Dedifferentiated amniotic fluid mesenchymal stem cell (primary cell): ENCODE results near the gene CLASRP.
A peak's percentile ranks its signal among the peaks of the same experiment; 100 is the strongest.

Experiments
- DNase-seq: peaks from one replicate; pipeline ENCODE4 v3.0.0-alpha.2; 2016; ENCODE audit errors: extremely low spot score

The CLASRP gene

DNA sequence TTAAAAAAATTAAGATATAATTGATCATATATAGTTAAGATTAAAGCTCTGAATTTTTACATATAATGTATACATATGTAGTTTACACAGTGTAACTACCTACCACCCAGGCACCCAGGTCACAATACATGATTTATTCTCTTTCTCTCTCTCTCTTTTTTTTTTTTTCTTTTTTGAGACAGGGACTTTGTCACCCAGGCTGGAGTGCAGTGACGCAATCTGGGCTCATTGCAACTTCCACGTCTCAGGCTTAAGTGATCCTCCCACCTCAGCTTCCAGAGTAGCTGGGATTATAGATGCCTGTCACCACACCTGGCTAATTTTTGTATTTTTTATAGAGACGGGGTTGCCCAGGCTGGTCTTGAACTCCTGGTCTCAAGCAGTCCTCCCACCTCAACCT is 18.8 kb upstream of the CLASRP start:
- DNase-seq, result no peak

DNA sequence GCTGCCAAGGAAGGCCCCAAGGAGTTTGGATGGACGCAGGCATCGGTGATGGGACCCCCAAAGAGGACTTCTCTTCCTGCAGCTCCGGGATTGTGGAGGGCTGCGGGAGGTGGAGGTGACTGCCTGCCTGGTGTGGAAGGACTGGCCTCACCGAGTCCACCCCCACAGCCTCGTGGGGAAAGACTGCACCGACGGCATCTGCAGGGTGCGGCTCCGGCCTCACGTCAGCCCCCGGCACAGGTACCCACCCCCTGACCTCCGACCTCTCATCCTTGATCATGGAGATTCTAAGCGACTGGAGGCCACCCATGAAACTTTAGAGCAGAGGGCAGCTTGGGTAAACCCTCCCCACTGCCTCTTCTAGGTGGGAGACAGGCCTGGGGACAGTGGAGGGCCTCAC is 16.9 kb upstream of the CLASRP start:
- DNase-seq, result no peak

DNA sequence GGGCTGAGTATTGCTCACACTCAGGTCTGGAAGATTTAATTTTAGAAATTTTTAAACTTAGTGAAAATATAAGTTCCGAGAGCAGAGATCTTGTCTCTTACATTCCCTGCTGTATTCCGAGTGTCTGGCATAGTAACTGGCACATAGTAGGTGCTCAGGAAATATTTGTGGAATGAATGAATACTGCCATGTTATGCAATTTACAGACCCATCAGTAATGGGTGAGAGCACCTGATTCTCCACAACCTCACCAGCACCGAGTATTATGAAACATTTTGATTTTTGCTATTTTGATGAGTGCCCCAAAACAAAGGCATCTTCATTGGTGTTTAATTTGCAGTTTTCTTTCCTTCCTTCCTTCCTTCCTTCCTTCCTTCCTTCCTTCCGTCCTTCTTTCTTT is 15.8 kb upstream of the CLASRP start:
- DNase-seq, result no peak

DNA sequence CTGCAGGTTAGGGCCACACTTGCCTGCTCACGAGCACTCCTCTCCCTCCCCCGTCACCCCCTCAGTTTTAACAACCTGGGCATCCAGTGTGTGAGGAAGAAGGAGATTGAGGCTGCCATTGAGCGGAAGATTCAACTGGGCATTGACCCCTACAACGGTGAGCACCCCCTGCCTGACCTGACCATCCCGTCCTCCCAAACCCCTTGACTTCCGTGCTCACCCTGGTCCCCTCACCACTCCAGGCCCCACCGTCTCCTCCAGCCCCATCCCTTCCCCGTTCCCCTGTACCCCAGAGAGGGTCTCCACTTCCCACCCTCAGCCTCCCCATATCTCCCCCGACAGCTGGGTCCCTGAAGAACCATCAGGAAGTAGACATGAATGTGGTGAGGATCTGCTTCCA is 13.6 kb upstream of the CLASRP start:
- no peak for DNase-seq

DNA sequence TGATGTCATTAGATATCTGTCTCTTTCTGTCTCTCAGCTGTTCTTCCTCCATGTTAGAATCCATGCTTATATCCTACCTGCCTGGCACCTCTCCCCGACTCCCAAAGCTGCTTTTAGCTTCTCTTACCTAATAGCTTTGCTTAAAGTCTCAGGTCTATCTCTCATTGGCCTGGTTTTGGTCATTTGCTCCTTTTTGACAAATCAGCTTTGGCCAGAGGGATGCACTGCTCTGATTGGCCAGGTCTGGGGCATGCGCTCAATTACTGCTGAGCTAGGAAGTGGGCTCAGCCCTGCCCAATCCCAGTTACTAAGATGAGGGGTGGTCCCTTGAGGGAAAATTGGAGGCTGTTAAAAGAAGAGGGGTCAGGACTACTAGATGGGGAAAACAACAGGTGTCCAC is 11.5 kb upstream of the CLASRP start:
- no peak for DNase-seq

DNA sequence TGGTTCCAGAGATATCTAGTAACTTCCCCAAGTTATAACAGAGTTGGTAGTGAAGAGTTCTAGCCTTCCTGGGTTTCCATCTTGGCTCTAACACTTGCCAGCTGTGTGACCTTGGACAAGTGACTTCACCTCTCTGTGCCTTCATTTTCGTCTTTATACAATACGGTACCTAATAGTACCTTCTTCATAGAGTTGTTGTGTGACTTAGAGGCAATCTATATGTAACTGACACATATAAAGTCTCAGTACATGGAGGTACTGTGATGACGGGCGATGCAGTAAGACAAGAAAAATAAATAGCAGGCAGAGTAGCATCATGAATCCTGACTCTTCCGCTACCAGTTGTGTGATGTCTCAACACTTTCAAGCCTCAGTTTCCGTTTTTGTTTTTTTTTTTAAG is 8.0 kb upstream of the CLASRP start:
- no peak for DNase-seq

DNA sequence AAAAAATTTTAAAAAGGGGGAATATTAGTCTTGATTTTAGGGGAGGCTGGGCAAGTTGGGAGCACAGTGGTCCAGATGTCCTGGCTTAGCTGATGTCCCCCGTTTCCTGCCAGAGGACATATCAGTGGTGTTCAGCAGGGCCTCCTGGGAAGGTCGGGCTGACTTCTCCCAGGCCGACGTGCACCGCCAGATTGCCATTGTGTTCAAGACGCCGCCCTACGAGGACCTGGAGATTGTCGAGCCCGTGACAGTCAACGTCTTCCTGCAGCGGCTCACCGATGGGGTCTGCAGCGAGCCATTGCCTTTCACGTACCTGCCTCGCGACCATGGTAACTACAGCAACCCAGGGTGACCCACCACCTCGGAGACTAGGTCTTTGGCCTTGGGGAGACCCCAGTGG is 6.4 kb upstream of the CLASRP start:
- DNase-seq, result no peak

DNA sequence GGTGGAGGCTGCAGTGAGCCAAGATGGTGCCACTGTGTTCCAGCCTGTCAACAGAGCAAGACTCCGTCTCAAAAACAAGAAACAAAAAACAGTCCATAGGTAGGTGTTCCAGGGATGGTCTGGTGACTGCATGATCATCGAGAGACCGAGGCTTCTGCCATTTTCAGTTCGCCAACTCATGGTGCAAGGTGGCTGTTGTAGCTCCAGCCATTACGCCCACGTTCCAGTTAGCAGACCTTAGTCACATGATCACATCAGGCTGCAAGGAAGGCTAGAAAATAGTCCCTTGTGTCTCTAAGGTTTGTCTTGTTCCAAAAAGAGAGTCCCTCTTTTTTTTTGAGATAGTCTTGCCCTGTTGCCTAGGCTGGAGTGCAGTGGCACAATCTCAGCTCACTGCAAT is 3.1 kb upstream of the CLASRP start:
- no peak for DNase-seq

DNA sequence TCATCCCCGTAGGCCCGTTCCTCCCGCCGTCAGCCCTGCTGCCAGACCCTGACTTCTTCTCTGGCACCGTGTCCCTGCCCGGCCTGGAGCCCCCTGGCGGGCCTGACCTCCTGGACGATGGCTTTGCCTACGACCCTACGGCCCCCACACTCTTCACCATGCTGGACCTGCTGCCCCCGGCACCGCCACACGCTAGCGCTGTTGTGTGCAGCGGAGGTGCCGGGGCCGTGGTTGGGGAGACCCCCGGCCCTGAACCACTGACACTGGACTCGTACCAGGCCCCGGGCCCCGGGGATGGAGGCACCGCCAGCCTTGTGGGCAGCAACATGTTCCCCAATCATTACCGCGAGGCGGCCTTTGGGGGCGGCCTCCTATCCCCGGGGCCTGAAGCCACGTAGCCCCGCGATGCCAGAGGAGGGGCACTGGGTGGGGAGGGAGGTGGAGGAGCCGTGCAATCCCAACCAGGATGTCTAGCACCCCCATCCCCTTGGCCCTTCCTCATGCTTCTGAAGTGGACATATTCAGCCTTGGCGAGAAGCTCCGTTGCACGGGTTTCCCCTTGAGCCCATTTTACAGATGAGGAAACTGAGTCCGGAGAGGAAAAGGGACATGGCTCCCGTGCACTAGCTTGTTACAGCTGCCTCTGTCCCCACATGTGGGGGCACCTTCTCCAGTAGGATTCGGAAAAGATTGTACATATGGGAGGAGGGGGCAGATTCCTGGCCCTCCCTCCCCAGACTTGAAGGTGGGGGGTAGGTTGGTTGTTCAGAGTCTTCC is 1.3 kb upstream of the CLASRP start:
- DNase-seq, result no peak

DNA sequence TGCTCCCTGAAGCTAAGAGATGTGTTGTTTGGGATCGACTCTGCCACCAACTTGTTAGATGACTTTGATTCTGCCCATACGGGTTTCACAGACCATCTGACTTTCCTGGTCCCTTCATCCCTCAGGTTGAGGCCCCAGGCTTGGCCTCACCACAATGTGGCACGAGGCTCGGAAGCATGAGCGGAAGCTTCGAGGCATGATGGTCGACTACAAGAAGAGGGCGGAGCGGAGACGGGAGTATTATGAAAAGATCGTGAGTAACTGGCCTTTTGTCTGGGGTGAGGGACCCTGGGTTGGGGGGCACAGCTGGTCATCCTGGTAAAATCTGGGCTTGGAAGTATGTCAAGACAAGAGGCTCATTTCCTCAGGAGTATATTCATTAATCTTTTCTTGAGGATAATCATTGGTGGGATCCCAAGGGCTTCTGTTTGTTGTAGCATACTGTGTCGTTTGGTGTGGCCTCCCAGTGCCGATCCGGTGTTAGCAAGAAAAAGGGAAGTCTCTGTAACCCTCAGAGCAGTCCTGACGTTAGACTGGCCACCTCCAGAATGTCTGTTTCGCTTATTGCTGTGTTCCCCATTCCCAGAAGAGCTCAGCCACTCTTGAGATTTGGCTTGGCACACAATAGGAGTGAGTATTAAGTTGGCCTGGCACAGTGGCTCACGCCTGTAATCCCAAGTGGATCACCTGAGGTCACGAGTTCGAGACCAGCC is 1.4 kb downstream of the CLASRP start:
- DNase-seq, result no peak

DNA sequence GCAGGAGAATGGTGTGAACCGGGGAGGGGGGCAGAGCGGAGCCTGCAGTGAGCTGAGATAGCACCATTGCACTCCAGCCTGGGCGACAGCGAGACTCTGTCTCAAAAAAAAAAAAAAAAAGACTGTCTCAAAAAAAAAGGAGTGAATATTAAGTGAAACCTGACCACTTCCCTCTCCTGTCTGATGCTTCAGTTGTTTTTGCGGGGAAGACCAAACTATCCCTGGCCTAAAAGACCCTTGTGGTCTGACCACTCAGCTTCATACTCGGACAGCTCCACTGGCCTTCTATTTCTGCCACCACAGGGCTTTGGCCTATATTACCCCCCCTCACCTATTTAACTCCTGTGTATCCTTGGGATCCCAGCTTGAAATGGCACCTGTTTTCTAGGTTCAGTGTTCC is 2.3 kb downstream of the CLASRP start:
- DNase-seq, result no peak

DNA sequence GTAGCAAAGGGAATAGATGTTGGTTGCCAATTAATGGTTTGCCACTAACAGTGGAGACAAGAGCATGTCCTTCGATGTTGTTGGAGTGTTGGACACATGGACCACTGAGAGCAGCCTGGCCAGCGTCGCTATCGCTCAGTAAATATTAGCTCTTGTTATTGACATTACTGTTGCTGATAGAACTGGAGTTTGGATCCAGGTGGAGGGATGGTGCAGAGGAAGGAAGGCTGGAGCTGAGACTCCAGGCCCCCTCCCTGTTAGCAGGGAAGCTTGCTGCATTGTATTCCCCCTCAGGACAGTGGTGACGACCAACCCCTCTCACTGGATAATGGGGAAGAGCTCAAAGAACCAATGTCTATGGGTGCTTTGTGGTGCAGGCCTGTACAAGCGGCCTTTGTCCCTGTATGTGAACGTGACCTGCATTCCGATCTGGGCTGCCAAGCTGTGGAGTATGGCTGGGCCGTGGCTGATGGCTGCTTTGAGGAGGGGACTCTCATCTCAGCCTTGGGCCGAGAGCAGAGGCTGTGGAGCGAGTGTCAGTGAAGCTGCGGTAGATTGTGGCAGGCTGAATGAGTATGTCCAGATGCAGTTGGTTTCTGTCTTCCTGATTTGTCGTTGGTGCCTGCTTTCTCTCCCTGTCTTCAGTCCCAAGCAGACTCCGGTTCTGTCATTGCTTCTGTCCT is 7.0 kb downstream of the CLASRP start:
- DNase-seq, result no peak

DNA sequence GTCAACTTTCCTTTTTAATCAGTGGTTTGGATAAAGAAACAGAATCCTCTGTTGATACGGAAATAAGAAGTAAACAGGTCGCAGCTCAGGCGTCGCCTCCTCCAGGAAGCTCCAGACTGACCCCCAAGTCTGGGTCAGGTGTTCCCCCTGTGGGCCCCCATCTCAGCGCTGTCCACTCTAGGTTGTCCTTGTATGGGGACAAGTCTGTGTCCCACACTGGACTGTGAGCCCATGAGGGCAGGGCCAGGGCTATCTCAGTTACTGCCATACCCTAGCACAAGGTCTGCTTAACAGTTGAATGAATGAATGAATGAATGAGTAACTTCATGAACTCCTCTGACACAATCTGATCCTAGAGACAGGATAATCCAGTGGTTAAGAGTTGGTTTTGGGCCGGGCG is 7.5 kb downstream of the CLASRP start:
- DNase-seq, result no peak

DNA sequence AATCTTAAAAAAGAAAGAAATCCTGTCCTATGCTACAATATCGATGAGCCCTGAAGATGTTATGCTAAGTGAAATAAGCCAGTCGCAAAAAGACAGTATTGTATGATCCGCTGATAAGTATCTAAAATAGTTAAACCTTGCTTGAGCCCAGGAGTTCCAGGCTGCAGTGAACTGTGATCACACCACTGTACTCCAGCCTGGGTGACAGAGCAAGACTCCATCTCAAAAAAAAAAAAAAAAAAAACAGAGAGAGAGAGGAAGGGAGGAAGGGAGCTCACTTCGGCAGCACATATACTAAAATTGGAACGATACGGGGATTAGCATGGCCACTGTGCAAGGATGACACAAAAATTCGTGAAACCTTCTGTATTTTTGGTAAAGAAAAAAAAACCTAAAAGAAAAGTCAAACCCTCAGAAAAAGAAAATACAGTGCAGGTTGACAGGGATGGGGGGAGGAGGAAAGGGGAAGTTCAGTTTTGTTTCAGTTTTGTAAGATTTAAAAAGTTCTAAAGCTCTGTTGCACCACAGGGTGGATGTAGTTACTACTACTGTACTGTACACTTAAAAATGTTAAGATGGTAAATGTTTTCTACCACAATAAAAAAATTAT is 8.4 kb downstream of the CLASRP start:
- DNase-seq, result no peak

DNA sequence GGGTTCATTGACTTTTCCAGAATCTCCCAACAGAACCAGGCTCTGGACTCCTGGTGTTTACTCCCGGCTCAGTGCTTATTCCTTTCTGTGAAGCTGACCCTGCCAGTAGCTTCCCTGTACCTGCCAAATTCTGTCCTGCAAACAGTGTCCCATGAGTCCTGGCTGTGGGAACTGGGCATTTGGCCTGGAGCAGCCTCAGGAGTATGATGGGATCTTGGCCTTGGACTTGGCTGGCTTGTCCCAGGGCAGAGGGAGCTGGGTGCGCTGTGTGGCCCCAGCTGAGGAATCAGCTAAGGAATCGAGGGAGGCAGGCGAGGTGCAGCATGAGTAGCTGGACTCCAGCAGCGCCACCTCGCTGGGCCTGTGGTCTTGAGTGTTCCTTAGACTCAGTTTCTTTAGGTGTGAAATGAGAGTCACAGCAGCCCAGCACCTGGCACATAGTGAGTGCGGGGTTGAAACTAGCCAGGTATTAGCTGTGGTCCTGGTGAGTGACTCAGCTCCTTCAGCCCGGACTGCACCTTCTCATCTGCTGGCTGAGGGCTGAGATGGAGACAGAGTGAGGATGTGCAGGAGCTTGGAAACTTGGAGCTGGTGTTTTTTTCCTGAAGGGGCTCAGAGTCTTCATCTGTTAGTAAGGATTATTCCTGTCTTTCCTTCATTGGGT is 10.4 kb downstream of the CLASRP start:
- no peak for DNase-seq

DNA sequence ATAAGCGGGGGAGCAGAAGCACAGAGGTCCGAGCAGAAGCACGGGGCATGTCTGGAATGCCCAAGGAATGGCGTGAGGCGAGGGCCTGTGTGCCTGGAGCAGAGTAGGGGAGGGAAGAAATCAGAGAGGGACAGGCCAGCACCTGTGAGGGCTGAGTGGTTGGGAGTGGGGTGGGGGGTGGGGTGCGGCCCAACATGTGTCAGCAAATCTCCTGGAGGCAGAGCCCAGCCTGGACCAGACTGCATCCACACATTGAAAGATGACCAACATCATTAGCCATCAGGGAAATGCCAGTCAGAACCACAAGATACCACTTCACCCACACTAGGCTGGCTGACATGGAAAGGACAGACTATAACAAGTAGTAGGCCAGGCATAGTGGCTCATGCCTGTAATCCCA is 11.2 kb downstream of the CLASRP start:
- no peak for DNase-seq

DNA sequence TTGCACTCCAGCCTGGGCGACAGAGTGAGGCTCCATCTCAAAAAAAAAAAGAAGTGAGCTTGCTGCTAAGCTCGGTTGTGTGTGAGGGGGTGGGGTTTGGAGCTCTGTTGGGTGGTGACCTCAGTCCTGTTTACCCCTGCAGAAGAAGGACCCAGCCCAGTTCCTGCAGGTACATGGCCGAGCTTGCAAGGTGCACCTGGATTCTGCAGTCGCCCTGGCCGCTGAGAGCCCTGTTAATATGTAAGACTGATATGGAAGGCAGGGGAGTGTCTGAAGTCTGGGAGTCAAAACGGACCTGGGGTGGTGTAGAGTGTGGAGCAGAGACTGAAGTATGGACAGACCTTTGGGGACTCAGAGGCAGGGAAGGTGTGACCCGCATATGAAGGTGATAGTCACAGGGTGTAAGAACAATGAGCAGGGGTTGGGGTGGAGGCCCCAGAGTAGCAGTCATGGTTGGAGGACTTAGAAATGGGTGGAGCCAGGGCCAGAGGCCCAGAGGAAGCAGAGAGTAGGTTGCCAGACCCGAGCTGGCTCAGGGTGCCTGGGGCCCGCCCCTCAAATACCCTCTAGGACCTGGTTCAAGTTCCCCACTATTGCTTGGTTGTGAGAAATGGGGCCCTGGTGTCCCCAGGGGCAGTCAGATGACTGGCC is 13.2 kb downstream of the CLASRP start:
- no peak for DNase-seq

DNA sequence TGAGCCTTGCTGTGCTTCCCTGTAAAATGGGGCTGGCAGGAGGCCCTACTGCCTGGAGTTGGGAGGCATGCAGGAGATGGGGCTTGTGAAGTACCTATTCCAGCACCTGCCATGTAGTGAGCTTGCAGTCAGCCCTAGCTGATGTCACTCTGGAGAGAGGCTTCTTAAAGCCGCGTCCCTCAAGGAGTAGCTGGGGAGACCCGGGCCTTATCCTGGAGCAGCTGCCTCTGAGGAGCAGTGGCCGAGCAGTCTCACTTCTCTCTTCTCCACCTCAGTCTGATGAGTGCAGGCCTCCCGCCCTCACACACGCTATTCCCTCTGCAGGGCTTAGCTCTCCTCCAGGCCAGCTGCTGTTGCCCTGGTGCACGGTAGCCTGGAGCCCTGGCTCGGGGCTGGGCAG is 18.0 kb downstream of the CLASRP start:
- DNase-seq, result peak; percentile 9

DNA sequence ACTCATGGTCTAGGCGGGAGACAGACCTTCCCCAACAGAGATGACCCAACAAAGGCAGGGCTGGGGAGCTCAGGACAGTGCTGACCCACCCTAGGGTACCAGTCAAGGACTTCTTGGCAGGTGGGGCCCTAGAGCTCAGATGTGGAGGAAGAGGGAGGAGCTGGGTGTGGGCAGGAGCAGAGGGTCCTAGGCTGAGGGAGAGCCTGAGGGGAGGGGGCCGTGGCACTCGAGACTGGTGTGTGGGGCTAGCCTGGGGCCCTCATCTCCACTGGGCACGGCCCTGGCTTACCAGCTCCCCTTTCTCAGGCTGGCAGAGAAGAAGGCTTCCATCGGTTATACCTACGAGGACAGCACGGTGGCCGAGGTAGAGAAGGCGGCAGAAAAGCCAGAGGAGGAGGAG is 18.6 kb downstream of the CLASRP start:
- DNase-seq, result no peak

DNA sequence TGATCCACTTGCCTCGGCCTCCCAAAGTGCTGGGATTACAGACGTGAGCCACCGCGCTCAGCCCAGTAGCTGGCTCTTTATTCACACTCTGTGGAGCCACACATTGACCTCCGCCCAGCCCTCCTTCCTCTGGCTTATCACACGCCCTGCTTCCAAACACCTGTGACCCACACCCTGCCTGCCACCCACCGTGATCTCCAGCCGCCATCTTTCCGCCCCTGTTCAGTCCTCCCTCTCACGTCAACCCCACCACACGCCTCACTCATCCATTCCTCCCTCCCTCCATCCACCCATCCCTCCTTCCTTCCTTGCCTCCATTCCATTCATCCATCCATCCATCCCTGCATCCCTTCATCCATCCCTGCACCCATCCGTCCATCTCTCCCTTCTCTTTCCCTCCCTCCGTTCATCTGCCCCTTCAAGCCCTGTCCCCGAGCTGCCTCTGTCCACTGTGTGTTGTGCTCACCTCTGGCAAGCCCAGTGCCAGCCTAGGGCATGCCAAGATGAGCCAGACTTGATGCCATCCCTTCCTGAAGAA is 19.8 kb downstream of the CLASRP start:
- no peak for DNase-seq

DNA sequence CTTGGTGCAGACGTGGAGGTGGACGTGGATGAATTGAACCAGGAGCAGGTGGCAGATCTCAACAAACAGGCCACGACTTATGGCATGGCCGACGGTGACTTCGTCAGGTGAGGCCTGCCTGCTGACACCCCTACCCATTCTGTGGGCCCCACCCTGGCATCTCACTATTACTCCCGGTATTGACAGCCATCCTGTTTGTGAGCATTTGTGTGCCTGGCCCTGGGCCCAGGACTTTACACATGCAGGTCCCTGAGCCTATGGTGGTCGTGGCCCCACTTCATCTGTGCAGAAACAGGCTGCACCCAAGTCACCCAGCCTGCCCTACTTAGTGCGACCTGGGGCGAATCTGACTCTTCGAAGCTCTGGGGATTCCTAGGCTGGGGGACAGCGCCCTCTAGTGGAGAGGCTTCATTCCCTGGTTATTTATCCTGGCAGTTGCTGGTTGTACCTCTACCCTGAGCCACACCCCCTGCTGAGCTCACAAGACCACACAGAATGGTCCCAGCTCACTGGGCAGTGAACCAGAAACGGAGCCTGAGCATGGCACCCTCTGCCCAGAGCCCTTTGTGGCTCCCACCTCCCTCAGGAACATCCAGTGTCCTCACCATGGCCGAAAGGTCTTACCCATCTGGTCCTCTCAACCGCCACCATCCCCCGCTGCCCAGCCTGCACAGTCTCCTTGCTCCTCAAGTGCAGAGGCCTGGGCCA is 20.6 kb downstream of the CLASRP start:
- peak; percentile 52 for DNase-seq
